RWPE1 (cell line): ENCODE results near the gene TYRP1.

Experiments used
- CTCF ChIA-PET: fragments of 350-600 bp; sonication (Branson Sonifier 250); formaldehyde crosslinking; extraction: SDS; loops from one replicate; lab custom pipeline; 2021; lab: Yijun Ruan, JAX
- POLR2A ChIA-PET: fragments of 400-600 bp; formaldehyde crosslinking; extraction: SDS; loops from one replicate; lab custom pipeline; 2020; ENCODE audit warnings: antibody characterized with exemption; ENCODE audit not compliant: low non-redundant PET; lab: Yijun Ruan, JAX
- DNase-seq: peaks from one replicate; pipeline ENCODE4 v3.0.0; 2012; ENCODE audit warnings: low spot score
- H3K27ac ChIP-seq: fragments of 450-650 bp; 2 replicates; pipeline ENCODE4 v1.5.1; 2017
- CTCF ChIP-seq: fragments of 450-650 bp; conservative IDR thresholded peaks from 2 replicates; pipeline ENCODE4 v1.5.1; 2017; ENCODE audit warnings: low read depth, mild to moderate bottlenecking

Gene TYRP1

GRCh38 chr9:12689233-12689632, 4.0 kb upstream of the TYRP1 start:
- H3K27ac ChIP-seq: no peak overlapping the region
- CTCF ChIA-PET: no interaction called here
- no peak for DNase-seq
- POLR2A ChIA-PET: no interaction called here
- TF ChIP-seq CTCF: no peak

- ChIA-PET CTCF (no interaction called here), POLR2A (no interaction called here)
- TF ChIP-seq CTCF: no peak
- DNase-seq: no peak
- no peak overlapping the region for H3K27ac ChIP-seq
These were observed 828 bp downstream of the TYRP1 start for GRCh38 chr9:12694013-12694412.

- CTCF ChIA-PET: no interaction called here
These were observed 2.3 kb downstream of the TYRP1 start for GRCh38 chr9:12695474-12695873.

GRCh38 chr9:12696931-12697622, 3.9 kb downstream of the TYRP1 start:
- ChIA-PET CTCF (no interaction called here), POLR2A (no interaction called here)
- DNase-seq: no peak
- H3K27ac ChIP-seq: no peak overlapping the region
- TF ChIP-seq CTCF: no peak

More at GRCh38 chr9:12695474-12695873, 2.3 kb downstream of the TYRP1 start:
- H3K27ac ChIP-seq: no peak overlapping the region
- TF ChIP-seq CTCF: no peak
- POLR2A ChIA-PET: no interaction called here
- DNase-seq: no peak

- CTCF ChIA-PET: no interaction called here
- POLR2A ChIA-PET: no interaction called here
- TF ChIP-seq CTCF: no peak
- no peak for DNase-seq
- H3K27ac ChIP-seq: no peak overlapping the region
These were observed 4.5 kb downstream of the TYRP1 start for GRCh38 chr9:12697719-12698118.

- CTCF ChIA-PET: interaction anchor here (0.7 kb wide), 1 partner anchor 20 kb away, joined by 3 read pairs; no protein-coding TSS in a partner anchor
- no peak overlapping the region for H3K27ac ChIP-seq
- POLR2A ChIA-PET: no interaction called here
- DNase-seq: no peak
- TF ChIP-seq CTCF: no peak
These were observed 5.1 kb downstream of the TYRP1 start for GRCh38 chr9:12698266-12698665.
